ENCODE results near the gene CISD2.
A peak's percentile ranks its signal among the peaks of the same experiment; 100 is the strongest.
"Not testable (repeated sequence)": the region's sequence is repeated elsewhere in the genome, so short reads cannot be mapped to it uniquely, and the experiment has no call there.

Gene CISD2

GRCh38 chr4:102868781-102869568, at the start of gene CISD2:
Gene CISD2, plus strand, starts transcription at chr4:102868992. Its CDS starts 93 bp downstream, at chr4:102869085.
- no peaks in the 10 kb centered on the region; the same call in 1 of the 2 replicates for H3K36me3 ChIP-seq (replicated peaks)
- H3K9me3 ChIP-seq: no peaks in the 10 kb centered on the region
- H3K27me3 ChIP-seq (ENCODE audit: low read depth): no peaks in the 10 kb centered on the region
- peak within 1 kb of the TSS; percentile 51 for H3K4me3 ChIP-seq
- peak; percentile 82 to 94 for DNase-seq (ENCODE audit: low spot score in 2 of 2)
- in situ Hi-C loops (cut with MboI; ENCODE audit: low sequenced_read_pairs): no loop called here
- H3K4me1 ChIP-seq: peaks cover 22% of the 10 kb centered on the region

- in situ Hi-C loops (cut with MboI; ENCODE audit: low sequenced_read_pairs); DNase-seq (ENCODE audit: low spot score in 2 of 2); H3K27me3 ChIP-seq (ENCODE audit: low read depth); H3K4me3 ChIP-seq; H3K9me3 ChIP-seq: not testable (repeated sequence)
- Histone ChIP-seq H3K36me3 (replicated peaks) (peaks cover 39% of the 10 kb centered on the region), H3K4me1 (peaks cover 50% of the 10 kb centered on the region)
Observed at GRCh38 chr4:102819100-102819499, 49.7 kb upstream of the CISD2 start.

GRCh38 chr4:102819588-102820365, 49.0 kb upstream of the CISD2 start:
- Histone ChIP-seq H3K4me1 (peaks cover 53% of the 10 kb centered on the region), H3K36me3 (replicated peaks) (peaks cover 42% of the 10 kb centered on the region), H3K9me3 (no peaks in the 10 kb centered on the region), H3K27me3 (ENCODE audit: low read depth) (no peaks in the 10 kb centered on the region), H3K4me3 (no peak overlapping the region)
- DNase-seq (ENCODE audit: low spot score in 2 of 2): peak in 1 of 2 experiments; percentile 67
- in situ Hi-C loops (cut with MboI; ENCODE audit: low sequenced_read_pairs): no loop called here

- peaks cover 46% of the 10 kb centered on the region for H3K36me3 ChIP-seq (replicated peaks)
- H3K27me3 ChIP-seq (ENCODE audit: low read depth): no peaks in the 10 kb centered on the region
- no peak for DNase-seq (ENCODE audit: low spot score in 2 of 2)
- in situ Hi-C loops (cut with MboI; ENCODE audit: low sequenced_read_pairs): no loop called here
- H3K4me1 ChIP-seq: peaks cover 48% of the 10 kb centered on the region
- no peaks in the 10 kb centered on the region for H3K9me3 ChIP-seq
- no peak overlapping the region for H3K4me3 ChIP-seq
Observed at GRCh38 chr4:102823464-102823863, 45.3 kb upstream of the CISD2 start.

- Histone ChIP-seq H3K4me3 (peak overlapping the region; percentile 96), H3K4me1 (peaks cover 48% of the 10 kb centered on the region), H3K9me3 (no peaks in the 10 kb centered on the region), H3K27me3 (ENCODE audit: low read depth) (no peaks in the 10 kb centered on the region), H3K36me3 (replicated peaks) (peaks cover 43% of the 10 kb centered on the region)
- DNase-seq (ENCODE audit: low spot score in 2 of 2): no peak
- in situ Hi-C loops (cut with MboI; ENCODE audit: low sequenced_read_pairs): no loop called here
Observed at GRCh38 chr4:102823897-102824296, 44.9 kb upstream of the CISD2 start.

GRCh38 chr4:102824398-102824797, 44.4 kb upstream of the CISD2 start:
- Histone ChIP-seq H3K36me3 (replicated peaks) (peaks cover 43% of the 10 kb centered on the region), H3K4me3 (peak overlapping the region; percentile 96), H3K27me3 (ENCODE audit: low read depth) (no peaks in the 10 kb centered on the region), H3K4me1 (peaks cover 48% of the 10 kb centered on the region), H3K9me3 (no peaks in the 10 kb centered on the region)
- DNase-seq (ENCODE audit: low spot score in 2 of 2): no peak
- in situ Hi-C loops (cut with MboI; ENCODE audit: low sequenced_read_pairs): no loop called here

GRCh38 chr4:102825261-102826091, 43.3 kb upstream of the CISD2 start:
- Histone ChIP-seq H3K4me3 (peak overlapping the region; percentile 96), H3K36me3 (replicated peaks) (peaks cover 43% of the 10 kb centered on the region), H3K4me1 (peaks cover 47% of the 10 kb centered on the region), H3K9me3 (no peaks in the 10 kb centered on the region), H3K27me3 (ENCODE audit: low read depth) (no peaks in the 10 kb centered on the region)
- in situ Hi-C loops (cut with MboI; ENCODE audit: low sequenced_read_pairs): no loop called here
- peak; percentile 69 to 73 for DNase-seq (ENCODE audit: low spot score in 2 of 2)

- in situ Hi-C loops (cut with MboI; ENCODE audit: low sequenced_read_pairs): no loop called here
- Histone ChIP-seq H3K27me3 (ENCODE audit: low read depth) (no peaks in the 10 kb centered on the region), H3K9me3 (no peaks in the 10 kb centered on the region), H3K4me3 (peak overlapping the region; percentile 96), H3K36me3 (replicated peaks) (peaks cover 43% of the 10 kb centered on the region), H3K4me1 (peaks cover 39% of the 10 kb centered on the region)
- DNase-seq (ENCODE audit: low spot score in 2 of 2): no peak
Observed at GRCh38 chr4:102826105-102826889, 42.5 kb upstream of the CISD2 start.

GRCh38 chr4:102826890-102827673, 41.7 kb upstream of the CISD2 start, which contains the start of gene UBE2D3:
Gene UBE2D3, minus strand, starts transcription at chr4:102827551. Its CDS starts 1,043 bp downstream, at chr4:102826508.
- Histone ChIP-seq H3K4me3 (peak within 1 kb of the TSS; percentile 96), H3K9me3 (no peaks in the 10 kb centered on the region), H3K4me1 (peaks cover 31% of the 10 kb centered on the region), H3K36me3 (replicated peaks) (peaks cover 39% of the 10 kb centered on the region), H3K27me3 (ENCODE audit: low read depth) (no peaks in the 10 kb centered on the region)
- in situ Hi-C loops (cut with MboI; ENCODE audit: low sequenced_read_pairs): no loop called here
- peak; percentile 82 to 95 for DNase-seq (ENCODE audit: low spot score in 2 of 2)

- Histone ChIP-seq H3K9me3 (no peaks in the 10 kb centered on the region), H3K4me1 (peaks cover 28% of the 10 kb centered on the region), H3K27me3 (ENCODE audit: low read depth) (no peaks in the 10 kb centered on the region), H3K36me3 (replicated peaks) (peaks cover 35% of the 10 kb centered on the region), H3K4me3 (peak overlapping the region; percentile 96)
- in situ Hi-C loops (cut with MboI; ENCODE audit: low sequenced_read_pairs): no loop called here
- DNase-seq (ENCODE audit: low spot score in 2 of 2): peak; percentile 98 to 99
Observed at GRCh38 chr4:102827674-102828496, 40.9 kb upstream of the CISD2 start.

- peak in 1 of 2 experiments; percentile 28 for DNase-seq (ENCODE audit: low spot score in 2 of 2)
- Histone ChIP-seq H3K9me3 (no peaks in the 10 kb centered on the region), H3K27me3 (ENCODE audit: low read depth) (no peaks in the 10 kb centered on the region), H3K4me1 (peaks cover 26% of the 10 kb centered on the region), H3K4me3 (peak overlapping the region; percentile 96), H3K36me3 (replicated peaks) (peaks cover 29% of the 10 kb centered on the region)
- in situ Hi-C loops (cut with MboI; ENCODE audit: low sequenced_read_pairs): no loop called here
Observed at GRCh38 chr4:102828497-102828808, 40.3 kb upstream of the CISD2 start.

GRCh38 chr4:102829803-102830202, 39.0 kb upstream of the CISD2 start:
- no peaks in the 10 kb centered on the region for H3K27me3 ChIP-seq (ENCODE audit: low read depth)
- H3K4me3 ChIP-seq: no peak overlapping the region
- peaks cover 17% of the 10 kb centered on the region for H3K4me1 ChIP-seq
- H3K9me3 ChIP-seq: no peaks in the 10 kb centered on the region
- no peak for DNase-seq (ENCODE audit: low spot score in 2 of 2)
- in situ Hi-C loops (cut with MboI; ENCODE audit: low sequenced_read_pairs): no loop called here
- H3K36me3 ChIP-seq (replicated peaks): peaks cover 21% of the 10 kb centered on the region

Measured in HAP-1 (cell line).